Fibroblast of pulmonary artery (primary cell): ENCODE results near the gene GLE1.
"Not testable (repeated sequence)": the region's sequence is repeated elsewhere in the genome, so short reads cannot be mapped to it uniquely, and the experiment has no call there.

Source experiments
- DNase-seq: peaks from one replicate; pipeline ENCODE4 v3.0.0-alpha.2; 2010; ENCODE audit warnings: low read depth
- H3K4me3 ChIP-seq: replicated peaks from 2 replicates; pipeline ENCODE4 v1.5.1; 2011; ENCODE audit warnings: low read depth, mild to moderate bottlenecking, control low read depth, low read length, moderate library complexity
- CTCF ChIP-seq: IDR thresholded peaks from 2 replicates; pipeline ENCODE4 v1.5.1; 2011; ENCODE audit warnings: mild to moderate bottlenecking, control low read depth, low read length, inconsistent platforms; ENCODE audit errors: missing control alignments

GLE1 gene

GRCh38 chr9:128495296-128495695 is 9.2 kb upstream of the GLE1 start:
- H3K4me3 ChIP-seq, result no peak overlapping the region
- DNase-seq, result no peak
- no peak for TF ChIP-seq CTCF

- H3K4me3 ChIP-seq, result no peak overlapping the region
- no peak for TF ChIP-seq CTCF
- DNase-seq, result no peak
These were observed 8.6 kb upstream of the GLE1 start for GRCh38 chr9:128495804-128496417.

- H3K4me3 ChIP-seq, result no peak overlapping the region
- TF ChIP-seq CTCF, result no peak
- DNase-seq, result no peak
These were observed 6.5 kb upstream of the GLE1 start for GRCh38 chr9:128497824-128498610.

GRCh38 chr9:128498911-128499310 is 5.6 kb upstream of the GLE1 start:
- DNase-seq, result no peak
- no peak for TF ChIP-seq CTCF
- no peak overlapping the region for H3K4me3 ChIP-seq

- no peak overlapping the region for H3K4me3 ChIP-seq
- TF ChIP-seq CTCF, result no peak
- no peak for DNase-seq
These were observed 4.6 kb upstream of the GLE1 start for GRCh38 chr9:128499920-128500319.

- not testable (repeated sequence) for DNase-seq
These were observed 1.1 kb upstream of the GLE1 start for GRCh38 chr9:128503415-128503825.

GRCh38 chr9:128503870-128504269 is 649 bp upstream of the GLE1 start:
- no peak for TF ChIP-seq CTCF
- H3K4me3 ChIP-seq, result peak overlapping the region; percentile 71
- peak; percentile 21 for DNase-seq

More at GRCh38 chr9:128503415-128503825, 1.1 kb upstream of the GLE1 start:
- not testable (repeated sequence) for H3K4me3 ChIP-seq
